NCI-H345 (cell line): ENCODE data around the gene APBB1.

Source experiments
- DNase-seq: peaks from one replicate; lab custom pipeline; 2025; lab: John Stamatoyannopoulos, UW

Gene APBB1

DNA sequence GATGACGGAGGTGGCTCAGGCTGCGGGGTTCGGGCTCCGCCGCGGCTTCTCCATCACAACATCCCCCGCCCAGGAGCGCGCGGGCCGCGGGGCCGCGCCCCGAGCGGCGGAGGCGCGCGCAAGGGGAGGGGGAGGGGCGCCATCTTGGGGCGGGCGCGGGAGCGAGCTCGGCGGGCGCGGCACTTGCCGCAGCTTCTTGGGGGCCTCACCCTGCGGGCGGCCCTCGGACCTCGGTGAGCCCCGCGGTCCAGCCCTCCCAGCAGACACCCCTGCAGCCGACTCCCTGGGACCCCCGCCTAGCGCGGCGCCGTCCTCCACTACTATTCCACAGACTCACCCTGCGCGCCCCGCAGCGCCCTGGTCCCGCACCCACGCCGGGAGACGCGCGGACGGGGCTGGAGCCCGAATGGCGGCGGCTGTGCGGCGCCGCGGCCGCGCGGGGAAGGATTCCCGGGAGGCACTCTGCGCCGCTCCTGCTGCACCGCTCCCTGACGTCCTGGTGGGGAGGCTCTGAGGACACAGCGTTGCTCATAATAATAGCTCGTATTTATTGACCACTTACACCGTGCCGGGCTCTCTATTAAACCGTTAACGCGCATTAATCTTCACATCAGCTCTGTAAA lies at the start of gene APBB1:
Gene APBB1, minus strand, starts transcription at position 86 of the 623 bp plus-strand sequence. CDS start 7,747 bp downstream, outside the sequence.
- peak; percentile 79 for DNase-seq

DNA sequence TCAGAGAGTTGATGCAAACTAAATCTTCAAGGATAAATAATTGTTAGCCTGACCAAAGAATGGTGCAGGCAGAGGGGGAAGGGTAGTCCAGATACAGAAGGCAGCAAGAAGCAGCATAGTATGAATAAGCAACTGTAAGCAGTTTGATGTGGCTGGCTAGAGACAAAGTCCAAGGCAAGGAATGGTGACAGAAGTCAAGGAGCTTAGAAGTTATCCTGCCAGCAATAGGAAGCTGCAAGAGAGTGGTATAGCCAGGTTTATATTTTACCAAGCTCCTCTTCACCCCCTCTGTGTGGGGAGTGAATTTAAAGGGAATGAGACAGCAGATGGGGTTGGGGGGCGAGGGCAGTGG lies 40.2 kb upstream of the APBB1 start:
- no peak for DNase-seq

DNA sequence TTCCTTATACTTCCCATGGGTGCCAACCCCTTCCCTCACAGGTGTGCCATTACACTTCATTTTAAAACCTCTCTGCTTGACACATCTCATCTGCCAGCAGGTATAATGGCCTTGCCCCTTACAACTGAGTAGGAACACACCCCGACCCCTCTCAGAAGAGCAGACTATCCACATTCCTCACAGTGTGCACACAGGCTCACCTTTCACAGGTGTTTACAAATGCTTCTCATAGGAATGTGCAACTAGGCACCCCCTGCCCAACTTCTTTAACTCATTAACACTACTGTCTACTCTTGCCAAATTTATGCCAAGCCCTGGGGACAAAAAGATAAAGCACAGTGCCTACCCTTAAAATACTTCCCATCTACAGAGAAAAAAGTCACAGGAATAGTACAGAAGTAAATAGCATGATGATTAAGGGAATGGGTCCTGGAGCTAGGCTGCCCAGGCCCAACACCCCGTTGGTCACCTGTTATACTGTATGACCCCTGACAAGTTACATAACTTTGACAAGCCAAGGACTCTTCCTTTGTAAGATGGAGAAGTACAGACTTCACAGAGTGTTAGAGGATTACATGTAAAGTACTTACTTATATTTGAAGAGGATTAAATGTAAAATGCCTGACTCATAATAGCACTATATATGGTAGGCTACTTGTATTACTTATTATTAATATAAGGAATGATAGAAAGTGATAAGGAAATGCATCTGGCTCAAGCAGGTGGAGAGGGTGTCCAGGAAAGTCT lies 39.6 kb upstream of the APBB1 start:
- no peak for DNase-seq

DNA sequence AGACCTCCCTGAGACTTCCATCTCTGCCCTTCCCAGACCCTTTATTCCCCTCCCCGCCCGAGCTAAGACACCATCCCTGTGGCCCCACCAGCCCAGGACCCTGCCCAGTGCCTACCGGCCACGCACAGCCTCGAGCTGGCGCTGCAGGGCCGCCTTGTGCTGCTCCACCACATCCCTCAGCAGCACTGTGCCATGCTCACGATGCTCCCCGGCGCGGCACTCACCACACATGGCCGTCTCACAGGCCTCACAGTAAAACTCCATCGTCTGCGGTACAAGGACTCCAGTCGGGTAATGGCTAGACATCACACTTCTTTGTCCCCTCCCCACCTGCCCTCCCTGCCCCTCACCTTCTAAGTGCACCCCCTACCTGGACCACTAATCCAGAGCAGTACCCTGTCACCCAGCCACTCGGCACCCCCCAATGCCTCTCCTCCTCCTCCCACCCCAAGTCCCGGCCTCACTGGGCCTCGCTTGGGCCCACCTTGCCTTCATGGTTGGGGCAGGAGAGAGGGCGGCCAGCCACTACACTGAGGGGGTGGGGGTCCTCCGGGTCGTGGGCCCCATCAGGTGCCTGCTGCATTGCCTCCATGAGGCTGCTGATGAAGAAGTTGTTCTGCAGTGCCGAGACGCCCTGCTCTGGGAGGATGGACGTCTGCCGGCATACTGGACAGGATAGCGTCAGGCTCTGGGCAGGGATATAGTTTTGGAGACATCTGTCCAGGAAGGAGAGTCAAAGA lies 38.9 kb upstream of the APBB1 start:
- DNase-seq = no peak

DNA sequence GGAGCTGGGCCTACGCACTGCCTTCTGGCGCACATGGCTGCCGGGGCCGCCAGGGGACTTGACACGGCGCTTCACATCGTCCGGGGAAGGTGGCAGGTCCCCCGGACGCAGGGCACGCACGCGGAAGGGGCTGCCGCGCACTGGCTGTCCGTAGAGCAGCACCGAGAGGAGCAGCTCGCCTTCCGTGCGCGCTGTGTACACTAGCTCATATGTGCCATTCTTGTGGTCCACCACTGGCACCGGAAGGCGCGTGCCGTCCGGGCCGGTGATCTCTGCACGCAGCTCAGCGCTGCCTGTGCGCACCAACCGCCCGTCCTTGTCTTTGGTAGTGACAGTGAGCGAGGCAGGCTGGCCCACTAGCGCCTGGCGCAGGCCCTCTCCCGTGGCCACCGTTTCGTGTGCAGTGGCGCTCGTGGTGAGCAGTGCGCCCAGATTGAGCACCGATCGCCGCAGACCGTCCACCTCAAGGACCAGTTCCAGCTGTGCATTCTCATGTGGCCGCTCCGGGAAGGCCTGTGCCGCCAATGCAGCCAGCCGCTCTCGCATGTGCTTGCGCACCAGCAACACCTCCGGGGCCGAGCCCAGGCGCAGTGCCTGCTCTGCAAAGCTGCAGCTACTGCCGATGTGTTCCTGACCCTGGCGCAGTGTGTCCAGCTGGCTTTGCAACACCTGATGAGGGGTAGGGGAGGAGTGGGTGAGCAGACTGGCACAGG lies 37.6 kb upstream of the APBB1 start:
- no peak for DNase-seq

DNA sequence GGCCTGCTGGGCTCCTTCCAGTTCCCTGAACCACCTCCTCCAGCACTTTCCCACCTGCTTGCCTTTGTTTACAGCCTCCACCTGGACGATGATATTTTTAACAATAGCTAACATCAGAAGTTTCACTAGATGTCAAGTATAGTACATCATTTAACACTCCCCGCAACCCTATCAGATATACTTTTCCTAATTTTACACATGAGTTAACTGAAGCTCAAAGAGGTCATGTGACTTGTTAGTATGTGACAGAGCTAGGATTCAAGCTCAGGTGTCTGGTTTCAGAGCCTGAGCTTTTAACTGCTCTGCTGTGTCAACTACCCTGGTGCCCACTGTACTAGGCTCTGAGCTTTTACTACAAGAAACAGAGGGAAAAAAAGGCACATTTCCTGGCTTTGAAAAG lies 36.2 kb upstream of the APBB1 start:
- peak; percentile 37 for DNase-seq

DNA sequence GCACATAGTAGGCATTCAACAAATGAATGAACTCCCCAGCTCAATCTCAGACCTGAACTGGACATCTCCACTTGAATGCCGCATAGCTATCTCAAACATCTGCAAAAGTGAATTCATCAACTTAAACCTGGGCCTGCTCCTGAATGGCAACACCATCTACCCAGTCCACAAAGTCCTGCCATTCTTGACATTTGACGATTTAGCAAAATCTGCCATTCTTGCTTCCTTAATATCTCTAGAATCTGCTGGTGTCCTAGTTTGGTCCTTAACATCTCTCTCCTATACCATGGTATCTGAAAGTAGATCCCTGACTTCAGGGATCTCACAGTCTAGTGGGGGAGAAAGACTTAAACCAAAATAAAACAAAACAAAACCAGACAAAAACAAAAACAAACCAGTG lies 34.3 kb upstream of the APBB1 start:
- DNase-seq = no peak

DNA sequence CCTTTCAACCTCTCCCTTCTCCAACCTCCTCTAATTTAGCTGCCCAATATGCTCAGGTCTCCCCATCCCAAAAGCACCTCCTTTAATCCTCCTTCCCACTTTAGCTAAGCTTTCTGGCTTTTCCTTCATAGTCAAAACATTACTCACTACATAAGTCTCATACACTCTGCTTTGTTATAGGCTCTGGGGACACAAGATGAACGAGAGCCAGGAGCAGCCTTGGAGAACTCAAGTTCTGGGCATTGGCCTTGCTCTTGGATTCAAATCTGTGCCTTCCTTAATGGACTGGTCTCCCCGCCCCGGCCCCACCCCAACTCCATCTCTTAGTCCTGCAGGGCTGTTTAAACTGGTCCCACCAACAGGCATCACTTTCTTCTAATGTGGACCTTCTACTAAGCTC lies 33.3 kb upstream of the APBB1 start:
- DNase-seq = no peak

DNA sequence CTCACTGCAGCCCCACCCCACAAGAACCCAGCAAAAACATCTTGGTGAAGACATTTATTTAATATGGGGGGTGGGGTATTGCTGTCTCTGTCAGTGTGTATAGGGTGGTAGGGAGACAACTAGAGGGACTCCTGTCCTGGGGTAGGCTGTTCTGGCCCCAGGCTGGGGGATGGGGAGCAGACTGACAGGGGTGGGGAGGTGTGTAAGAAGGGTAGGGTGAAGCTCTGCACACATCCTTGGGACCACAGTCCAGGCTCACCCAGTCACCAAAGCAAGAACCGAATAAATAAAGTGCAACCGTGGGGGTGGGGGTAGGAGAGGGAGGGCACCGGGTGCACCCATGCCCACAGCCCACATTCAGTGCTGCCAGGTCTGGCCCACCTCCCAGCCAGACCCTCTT lies 29.7 kb upstream of the APBB1 start:
- no peak for DNase-seq

DNA sequence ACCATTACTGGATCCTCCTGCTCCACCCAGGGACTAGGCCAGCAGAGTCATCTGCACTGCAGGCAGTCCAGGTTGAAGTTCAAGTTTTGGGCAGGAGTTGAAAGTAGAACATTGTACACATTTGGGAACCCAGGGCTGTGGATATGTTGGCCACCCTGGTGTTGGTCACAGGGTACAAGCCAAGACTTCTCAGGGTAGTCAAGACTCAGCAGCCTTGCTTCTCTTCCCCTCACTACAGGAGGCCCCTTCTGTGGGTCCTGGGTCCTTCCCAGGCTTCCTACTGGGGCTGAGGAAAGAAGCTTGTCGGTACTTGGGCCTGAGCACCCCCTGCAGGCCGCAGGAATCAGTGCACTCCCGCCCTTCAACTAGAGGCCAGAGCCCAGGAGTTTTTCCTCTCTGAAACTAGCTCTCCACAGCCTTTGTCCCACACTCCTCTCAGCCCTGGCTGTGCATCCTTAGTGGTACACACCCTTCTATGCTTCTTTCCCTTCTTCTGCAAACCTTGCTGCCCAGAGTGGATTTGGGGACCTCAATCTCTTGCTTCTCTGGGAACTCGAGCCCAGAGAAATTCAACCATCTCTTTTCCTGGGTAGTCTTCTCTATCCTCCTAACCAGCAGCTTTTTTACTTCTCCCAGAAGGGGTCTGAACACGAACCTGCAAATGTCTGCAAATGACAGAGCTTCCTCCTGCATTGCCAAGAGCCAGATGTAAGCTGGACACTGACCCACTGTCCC lies 24.5 kb upstream of the APBB1 start:
- DNase-seq = peak; percentile 17

DNA sequence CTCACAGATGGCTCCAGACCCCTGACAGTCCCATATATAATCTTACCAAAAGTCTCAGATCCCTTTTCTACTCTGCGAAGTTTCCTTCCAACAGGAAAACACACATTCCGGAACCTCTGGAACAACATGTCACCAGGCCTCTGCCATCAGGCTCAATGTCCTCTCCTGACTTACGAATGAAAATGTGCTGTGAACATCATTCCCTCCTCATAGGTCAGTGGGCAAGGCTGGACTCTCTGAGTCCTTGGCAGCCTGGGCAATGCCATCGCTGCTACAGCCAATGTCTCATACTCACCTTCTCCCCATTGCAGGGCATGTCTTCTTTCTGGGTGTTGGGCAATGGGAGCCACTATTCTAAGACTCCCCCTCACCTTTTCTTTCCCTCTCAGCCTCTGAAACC lies 23.5 kb upstream of the APBB1 start:
- DNase-seq = no peak

DNA sequence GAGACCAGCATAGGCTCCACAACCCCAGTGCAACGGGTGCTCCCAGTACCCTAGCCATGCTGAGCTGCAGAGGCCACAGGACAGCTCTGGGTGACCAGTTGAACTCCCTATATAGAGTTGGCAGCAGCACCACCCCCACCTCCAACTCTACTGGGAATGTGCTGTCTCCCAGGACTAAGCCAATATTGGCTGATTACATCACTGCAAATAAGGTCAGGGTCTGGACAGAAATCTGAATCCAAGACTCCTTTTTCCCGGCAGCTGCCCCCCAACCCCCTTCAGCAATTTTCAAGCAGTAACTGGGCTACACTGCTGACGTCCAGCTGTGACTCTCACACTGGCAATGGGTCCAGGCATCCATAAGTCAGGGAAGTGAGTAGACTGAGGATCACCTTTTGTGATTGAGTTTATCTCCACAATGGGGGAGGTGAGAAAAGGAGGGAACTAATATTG lies 22.0 kb upstream of the APBB1 start, which contains the start of gene HPX:
Gene HPX, minus strand, starts transcription at position 82 of the 453 bp plus-strand sequence. Its CDS starts 24 bp downstream, at position 58.
- no peak for DNase-seq

DNA sequence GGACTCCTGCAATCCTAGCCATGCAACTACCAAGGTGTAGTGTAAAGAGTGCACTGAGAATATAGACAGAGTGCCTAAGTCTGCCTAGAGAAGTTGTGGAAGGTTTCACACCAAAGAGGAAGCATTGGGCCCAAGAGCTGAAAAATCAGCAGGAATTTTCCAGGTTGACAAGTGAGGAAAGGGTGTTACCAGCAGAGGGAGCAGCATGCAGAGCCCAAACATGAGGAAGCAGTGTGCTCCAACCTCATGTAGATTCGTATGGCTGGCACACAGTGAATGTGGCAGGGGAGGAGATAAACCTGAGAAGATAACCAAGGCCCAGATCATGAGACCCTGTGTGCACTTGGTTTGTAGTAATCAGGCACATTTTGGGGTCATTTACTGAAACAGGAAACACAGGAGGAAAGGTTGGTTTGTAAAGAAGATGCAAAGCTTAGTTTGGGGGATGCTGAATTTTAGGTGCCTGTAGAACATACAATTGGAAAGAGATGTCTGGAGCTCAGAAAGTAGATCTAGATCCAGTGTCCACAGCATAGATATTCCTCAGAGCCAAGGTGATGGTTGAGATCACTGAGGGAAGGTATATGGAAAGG lies 20.2 kb upstream of the APBB1 start:
- DNase-seq = peak; percentile 73

DNA sequence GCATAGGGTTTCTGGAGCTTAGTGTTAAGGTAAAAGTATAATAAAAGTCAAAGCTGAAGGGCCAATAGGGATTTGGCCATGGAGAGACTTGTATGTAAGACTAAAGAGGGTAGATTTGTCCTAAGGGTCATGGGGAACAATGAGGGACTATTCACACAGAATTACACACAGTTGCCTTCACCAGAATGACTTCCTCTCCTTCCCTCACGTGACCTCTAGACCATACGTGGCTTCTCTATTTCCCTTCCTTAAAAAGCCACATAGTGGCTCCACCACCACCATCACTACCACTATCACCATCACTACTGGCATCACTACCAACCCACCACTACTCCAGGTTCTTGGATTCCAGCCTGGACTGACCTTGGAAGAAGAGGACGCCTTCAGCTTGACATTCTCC lies 19.1 kb upstream of the APBB1 start:
- DNase-seq = no peak

DNA sequence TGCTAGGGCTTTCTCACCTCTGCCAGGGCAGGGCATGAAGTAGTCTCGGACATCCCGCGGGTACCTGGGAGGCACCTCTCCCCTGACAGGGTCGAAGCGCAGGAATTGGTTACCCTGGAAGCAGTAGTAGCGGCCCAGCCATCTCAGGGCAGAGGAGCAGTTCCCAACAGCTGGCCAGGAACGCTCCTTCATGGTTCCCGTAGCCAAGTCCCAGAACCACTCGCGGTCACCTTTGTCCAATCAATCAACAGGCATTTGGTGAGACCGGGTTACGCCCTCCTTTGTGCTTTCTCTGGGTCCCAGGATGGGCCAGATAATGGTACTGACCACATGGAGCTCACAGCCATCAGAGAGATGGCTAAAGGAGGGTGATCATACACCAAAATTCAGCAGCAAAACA lies 18.5 kb upstream of the APBB1 start:
- no peak for DNase-seq

DNA sequence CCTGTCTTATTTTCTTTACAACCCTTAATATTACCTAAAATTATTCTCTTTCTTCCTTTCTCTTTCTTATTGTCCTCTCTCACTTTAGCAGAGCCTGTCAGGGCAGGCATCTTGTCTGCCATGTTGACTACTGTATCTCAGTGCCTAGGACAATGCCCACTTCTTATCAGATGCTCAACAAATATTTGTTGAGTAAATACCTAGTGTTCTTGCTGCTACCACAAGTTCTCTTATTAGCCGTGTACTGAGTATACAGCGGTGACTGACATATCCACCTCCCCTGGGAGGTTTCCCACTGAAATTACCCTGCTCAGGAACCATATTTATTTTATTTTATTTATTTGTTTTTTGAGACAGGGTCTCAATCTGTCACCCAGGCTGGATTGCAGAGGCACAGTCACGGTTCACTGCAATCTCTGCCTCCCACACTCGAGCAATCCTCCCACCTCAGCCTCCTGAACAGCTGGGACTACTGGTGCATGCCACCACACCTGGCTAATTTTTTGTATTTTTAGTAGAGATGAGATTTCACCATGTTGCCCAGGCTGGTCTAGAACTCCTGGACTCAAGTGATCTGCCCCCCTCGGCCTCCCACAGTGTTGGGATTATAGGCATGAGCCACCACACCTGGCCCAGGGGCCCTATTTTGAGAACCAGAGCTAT lies 15.2 kb upstream of the APBB1 start:
- DNase-seq = no peak

DNA sequence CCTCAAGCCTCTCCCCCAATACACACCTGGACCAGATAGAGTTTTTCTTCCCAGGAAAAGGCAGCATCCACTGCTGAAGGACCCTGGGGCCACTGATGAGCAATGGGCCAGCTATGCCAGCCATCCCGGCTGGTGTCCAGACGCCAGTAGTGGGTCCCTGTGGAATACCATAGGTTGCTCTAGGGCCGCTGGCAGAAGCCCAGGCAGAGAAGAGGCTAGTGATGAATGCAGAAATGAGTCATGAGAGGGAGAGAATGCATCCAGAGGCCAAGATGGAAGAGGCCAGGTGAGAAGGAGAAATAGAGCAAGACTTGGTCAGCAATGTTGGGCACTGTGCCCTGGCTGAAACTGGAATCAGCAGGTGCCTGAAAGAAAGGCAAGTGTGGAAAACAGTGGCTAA lies 13.0 kb upstream of the APBB1 start:
- DNase-seq = no peak

DNA sequence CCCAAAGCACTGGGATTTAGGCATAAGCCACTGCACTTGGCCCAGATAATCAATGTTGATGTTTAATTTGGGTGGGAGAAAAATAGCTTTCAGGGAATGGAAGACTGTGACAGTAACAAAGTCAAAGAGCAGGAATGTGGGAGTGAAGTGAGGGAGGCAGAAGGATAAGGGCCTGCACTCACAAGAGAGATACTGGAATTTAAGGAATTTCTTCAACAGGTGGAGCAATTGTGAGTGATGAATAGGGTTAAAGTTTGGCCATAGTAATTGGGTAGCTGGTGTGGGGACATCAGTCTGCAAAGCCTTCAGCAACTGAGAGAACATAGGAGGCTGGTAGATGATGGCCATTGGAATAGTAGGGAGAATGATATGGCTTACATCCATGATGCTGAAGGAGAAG lies 8.6 kb upstream of the APBB1 start:
- DNase-seq = no peak

DNA sequence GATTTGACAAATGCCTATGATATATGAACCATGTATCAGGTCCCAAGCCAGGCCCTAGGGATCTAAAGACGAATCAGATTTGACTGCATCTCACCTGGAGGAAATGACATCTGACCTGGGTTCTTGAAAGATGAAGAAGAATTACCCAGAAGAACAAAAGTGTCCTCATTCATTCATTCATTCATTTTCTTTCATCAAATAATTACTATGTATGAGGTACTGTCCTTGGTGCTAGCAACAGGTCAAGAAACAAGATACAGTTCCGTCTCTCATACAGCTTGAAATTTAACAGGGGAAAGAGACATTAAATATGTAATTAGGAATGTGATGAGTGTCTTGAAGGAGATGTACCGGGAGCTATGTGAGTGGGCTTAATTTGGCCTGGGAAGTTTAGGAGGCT lies 1.8 kb upstream of the APBB1 start:
- no peak for DNase-seq

DNA sequence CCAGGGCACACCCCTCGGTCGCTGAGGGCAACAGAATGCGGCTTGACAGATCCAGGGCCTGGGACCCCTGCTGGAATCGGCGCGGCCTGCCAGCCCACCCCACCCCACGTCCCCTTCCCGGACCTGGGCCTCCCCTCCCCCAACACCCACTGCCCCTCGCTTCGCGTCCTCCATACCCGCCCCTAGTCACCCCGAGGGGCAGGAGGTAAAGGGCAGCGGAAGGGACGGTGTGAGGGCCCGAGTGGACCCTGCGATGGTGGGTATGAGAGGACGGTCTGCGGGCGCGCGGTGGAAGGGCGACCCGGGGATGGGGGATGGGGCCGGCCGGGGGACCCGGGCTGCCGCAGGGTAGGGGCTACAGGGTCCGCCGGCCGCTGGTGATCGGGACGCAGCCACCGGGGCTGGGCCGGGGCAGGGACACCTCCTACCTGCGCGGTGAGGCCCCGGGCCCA lies 311 bp downstream of the APBB1 start:
- DNase-seq = no peak
